HG02970 (cell line): ENCODE measurements around the gene SIDT2.

Experiments used
- ATAC-seq: cut with Tn5 transposase; IDR thresholded peaks from one replicate; pipeline ENCODE4 v1.9.1; 2021; ENCODE audit warnings: mild to moderate bottlenecking, moderate library complexity, moderate number of reproducible peaks; ENCODE audit not compliant: unreplicated experiment, low FRiP score

The SIDT2 gene

DNA sequence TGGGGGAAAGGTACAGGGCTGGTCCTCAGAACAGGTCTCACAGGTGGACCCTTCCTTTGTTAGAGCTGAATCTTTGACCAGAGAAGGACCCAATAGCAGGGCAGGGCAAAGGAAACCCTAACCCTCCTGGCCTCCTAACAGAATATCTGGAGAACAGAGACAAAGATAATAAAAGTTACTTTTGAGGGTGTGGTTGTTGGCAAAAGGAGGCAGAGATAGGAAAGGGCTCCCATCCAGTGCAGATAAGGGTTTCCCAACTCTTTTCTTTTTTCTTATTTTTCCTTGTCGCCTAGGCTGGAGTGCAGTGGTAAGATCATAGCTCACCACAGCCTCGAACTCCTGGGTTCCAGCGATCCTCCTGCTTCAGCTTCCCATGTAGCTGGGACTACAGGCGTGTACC, 41.5 kb downstream of the SIDT2 start:
- ATAC-seq, result no peak

DNA sequence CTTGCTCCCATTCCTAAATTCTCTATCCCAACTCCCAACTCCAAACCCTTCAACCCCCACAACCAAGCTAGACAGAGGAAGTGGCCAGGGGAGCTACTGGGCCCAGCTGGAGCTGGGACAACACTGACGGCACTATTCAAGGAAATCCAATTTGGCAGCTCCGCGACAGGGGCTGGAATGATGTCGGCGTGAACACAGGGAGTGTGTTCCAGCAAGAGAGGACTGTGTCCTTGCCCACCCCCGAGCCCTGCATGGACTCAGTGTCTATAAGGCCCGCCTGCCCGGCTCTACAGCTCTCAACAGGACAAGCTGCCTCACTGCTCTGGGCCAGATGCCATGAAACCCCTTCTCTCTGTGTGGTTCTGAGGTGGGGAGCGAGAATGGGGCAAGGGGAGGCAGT, 42.0 kb downstream of the SIDT2 start:
- no peak for ATAC-seq

GRCh38 chr11:117220999-117221774, 42.6 kb downstream of the SIDT2 start:
- ATAC-seq, result no peak

DNA sequence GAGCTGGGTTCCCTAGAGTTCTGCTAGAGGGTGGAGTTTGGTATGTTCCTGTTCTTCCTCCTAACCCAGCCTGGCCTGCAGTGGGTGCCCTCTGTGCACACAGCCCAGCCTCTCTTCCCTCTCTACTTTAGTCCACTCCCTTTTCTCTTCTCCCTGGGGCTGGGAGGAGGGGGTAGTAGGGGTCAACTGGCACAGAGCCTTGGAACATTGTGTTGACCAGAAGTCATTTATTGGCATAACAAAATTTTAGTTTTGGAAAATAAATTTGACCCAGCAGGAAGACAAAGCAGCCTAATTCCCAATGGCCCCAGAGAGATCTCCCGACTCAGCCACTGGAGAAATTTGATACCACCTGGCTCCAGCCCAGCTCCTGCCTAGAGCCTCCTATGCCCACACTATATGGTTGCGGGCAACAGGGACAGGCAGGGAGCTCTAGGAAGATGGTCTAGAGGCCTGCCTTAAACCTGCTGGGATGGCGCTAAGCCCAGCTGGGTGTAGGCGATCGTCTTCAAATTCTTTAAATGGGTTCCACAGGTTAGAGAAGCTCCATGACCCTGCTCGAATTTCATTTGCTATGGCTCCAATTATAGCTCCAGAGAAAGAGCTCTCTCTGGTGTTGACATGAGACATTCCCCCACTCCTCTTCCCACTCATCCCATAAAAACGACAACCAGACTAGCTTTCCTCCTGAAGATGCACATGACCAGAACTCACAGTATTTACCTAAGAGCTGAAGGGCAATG, 43.4 kb downstream of the SIDT2 start:
- ATAC-seq, result no peak

- ATAC-seq, result no peak
Measured at GRCh38 chr11:117222991-117223740, 44.6 kb downstream of the SIDT2 start.

DNA sequence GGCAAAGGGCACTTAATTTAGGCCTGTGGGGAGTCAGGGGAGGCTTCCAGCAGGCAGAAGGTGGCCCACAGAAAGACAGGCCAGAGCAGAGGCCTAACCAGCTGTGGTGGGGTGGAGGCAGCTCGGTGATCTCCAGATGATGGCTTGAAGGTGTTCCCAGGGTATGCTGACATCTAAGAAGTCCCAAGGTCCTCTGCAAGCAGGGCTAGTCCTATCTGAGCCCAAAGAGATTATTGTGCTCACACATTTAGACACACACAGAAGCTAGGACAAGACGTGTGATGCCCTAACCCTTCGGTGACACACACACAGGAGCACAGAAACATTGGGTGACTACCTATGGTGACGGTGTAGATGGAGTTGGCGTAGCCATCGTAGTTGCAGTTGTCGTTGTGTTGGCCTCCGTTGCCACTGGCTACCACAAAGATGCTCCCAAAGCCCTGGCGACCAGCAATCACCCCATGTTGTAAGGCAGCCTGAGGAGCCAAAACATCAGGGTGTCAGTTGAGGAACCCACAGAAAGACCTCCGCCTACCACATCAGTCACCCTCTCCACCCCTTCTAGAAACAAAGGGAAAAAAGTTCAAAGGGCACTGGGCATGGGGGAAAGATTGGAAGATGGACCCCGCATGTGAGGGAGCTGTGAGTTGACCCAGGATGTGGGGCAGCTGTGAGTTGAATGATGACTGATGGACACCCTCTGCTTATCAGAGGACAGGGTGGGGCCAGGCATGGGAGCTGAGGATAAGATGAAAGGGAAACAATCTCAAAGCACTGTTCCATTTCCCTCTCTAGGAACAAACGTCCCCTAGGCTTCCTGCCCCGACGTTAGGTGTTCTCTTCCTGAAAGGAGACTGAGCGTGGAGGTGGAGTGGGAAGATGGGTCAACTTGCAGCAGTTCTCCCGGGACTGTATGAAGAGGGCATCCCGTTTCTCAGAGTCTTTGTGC, 45.5 kb downstream of the SIDT2 start:
- no peak for ATAC-seq

GRCh38 chr11:117225553-117226170, 47.1 kb downstream of the SIDT2 start:
- no peak for ATAC-seq

- ATAC-seq, result no peak
Measured at GRCh38 chr11:117226388-117227385, 48.1 kb downstream of the SIDT2 start.

DNA sequence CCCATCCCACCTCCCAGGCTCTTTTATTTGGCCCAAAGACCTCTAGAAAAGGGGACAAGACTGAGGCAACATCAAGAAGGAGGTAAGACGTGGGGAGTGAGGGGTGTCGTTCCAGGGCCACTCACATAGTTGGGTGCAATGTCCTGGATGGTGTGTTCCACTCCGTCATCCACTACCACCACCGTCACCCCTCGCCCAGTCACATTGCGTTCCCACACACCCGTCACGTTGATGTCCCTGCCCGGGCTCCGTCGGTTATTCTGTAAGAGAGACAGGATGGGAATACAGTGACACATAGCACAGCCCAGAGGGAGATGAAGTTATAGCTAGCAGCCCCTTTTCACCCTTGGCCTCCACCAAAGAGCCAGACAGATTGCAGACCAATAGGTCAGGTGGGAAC, 49.5 kb downstream of the SIDT2 start:
- ATAC-seq, result no peak

- ATAC-seq, result no peak
Measured at GRCh38 chr11:117229411-117229810, 50.9 kb downstream of the SIDT2 start.

DNA sequence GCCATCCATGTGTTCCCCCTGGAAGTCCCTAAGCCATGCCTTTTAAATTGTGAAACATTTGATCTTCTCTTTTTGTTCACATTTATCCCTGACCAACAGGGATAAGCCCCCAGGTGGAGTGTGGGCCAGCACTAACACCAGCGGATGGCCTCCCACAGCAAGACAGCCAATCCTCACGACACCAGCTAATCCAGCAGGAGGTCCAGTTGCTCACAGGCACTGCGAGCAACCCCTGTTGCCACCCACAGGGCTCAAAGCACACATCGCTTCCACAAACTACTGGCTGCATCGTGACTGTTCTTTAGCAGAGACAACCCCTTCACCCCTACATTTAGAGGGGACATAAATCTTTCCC, 51.4 kb downstream of the SIDT2 start:
- no peak for ATAC-seq

DNA sequence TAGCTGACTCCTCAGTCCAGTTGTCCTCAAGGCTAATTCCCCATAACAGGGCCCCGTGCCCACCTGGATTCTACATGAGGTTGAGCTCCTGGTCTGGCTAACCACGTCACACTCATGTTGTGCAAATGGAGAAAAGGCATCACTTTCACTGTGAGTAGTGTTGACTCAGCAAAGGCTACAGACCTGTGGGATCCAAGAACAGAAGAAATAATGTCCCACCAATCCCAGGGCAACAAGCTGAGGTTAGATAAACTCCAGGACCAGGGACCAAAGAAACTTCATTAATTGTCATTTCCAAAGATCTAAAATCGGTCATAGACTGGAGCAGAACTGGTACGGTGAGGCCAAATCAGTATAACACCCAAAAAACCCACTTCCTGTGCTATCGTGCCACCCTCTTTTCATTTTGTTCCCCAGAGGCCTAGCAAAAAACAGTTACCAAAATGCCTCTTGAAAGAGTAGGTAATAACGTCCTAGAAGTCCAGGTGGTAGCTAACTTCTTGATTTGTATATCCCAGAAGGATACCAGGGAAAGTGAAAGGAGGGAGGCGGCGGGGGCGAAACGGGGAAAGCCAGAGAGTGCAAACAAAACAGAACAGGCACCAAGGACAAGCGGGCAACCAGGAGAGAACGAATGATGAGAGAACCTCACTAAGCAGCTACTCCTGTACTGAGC, 51.9 kb downstream of the SIDT2 start:
- ATAC-seq, result no peak

DNA sequence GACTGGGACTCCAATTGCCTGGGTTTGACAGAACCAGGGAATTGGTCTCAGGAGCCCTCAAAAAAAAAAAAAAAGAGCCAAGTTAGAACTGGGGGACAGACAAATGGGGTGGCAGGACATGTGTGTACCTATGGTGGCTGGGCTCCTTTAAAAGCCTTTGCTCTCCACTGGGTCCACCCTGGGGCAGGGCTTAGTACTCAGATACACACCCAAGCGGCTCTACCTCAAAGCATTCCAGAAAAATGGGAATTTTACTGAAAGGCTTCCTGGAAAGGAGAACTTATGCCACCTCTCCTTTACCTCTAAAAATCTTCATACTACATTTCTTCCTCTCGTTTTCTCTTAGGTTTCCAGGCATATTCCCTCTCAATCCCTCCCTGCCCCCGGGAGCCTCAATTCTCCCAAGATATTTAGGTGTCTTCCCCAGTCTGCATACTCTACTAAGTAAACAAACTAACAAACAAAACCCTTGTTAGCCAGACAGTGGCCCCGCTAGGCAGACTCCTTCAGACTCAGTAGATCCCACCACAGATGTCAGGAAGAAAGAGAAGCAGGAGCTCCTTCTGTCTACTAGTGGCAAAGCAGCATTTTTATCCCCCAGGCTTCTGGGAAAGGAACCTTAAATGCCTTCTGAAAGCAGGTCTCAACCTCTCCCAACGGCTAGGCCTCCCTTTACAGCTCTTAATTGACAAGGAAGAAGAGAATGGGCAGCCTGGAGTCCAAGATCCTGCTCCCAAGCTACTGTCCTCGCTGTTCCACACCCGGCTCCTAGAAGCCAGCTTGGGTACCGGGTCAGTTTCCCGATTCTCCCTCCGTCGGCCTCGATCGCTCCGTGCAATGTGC, 52.7 kb downstream of the SIDT2 start:
- ATAC-seq, result no peak

DNA sequence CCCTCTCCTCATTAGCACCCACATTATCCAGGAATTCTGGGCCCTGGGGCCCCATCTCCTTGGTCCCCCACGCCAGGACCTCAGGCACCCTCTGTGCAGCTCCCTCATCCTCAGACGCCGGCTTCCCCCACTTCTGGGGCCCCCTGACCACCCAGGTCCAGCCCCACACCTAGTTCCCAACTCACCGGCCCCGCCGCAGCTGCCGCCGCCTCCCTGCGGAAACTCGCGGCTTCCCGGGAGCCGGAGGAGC, 53.2 kb downstream of the SIDT2 start, which contains the start of gene PCSK7:
PCSK7 (minus strand) TSS at position 232 of the 250 bp plus-strand sequence. CDS start 2,229 bp downstream, outside the sequence.
- ATAC-seq, result no peak

- ATAC-seq, result peak; percentile 84
Measured at GRCh38 chr11:117232092-117232878, 53.7 kb downstream of the SIDT2 start, which contains the start of gene RNF214. Gene RNF214, plus strand, starts transcription at chr11:117232671. Its CDS starts 1,602 bp downstream, at chr11:117234273.

- no peak for ATAC-seq
Measured at GRCh38 chr11:117232911-117233409, 54.4 kb downstream of the SIDT2 start.
